Stomach (tissue), 4 donors: ENCODE results near the gene DIS3L2.

ENCODE experiments used
- EP300 ChIP-seq: sonication (generic); formaldehyde crosslinking; IDR thresholded peaks from one replicate; pipeline ENCODE4 v1.6.1; 2017; ENCODE audit warnings: antibody characterized with exemption
- TF ChIP-seq, protein P1 (sequence below), 7 experiments: fragments of 450-650 bp in 4 of 7; fragments of 200-600 bp in 3 of 7; sonication (generic) in 3 of 7; IDR thresholded peaks; one replicate each; pipeline ENCODE4 v1.5.1; 2016 to 2019; ENCODE audit warnings: antibody characterized with exemption in 7 of 7, control low read depth in 2 of 7, mild to moderate bottlenecking in 1 of 7

GRCh38 chr2:231960810-231961348 lies 634 bp upstream of the DIS3L2 start:
- no peak for TF ChIP-seq EP300
- TF ChIP-seq, protein P1, sequence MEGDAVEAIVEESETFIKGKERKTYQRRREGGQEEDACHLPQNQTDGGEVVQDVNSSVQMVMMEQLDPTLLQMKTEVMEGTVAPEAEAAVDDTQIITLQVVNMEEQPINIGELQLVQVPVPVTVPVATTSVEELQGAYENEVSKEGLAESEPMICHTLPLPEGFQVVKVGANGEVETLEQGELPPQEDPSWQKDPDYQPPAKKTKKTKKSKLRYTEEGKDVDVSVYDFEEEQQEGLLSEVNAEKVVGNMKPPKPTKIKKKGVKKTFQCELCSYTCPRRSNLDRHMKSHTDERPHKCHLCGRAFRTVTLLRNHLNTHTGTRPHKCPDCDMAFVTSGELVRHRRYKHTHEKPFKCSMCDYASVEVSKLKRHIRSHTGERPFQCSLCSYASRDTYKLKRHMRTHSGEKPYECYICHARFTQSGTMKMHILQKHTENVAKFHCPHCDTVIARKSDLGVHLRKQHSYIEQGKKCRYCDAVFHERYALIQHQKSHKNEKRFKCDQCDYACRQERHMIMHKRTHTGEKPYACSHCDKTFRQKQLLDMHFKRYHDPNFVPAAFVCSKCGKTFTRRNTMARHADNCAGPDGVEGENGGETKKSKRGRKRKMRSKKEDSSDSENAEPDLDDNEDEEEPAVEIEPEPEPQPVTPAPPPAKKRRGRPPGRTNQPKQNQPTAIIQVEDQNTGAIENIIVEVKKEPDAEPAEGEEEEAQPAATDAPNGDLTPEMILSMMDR (IDR thresholded peaks at IDR 0.05) = no peak
